ENCODE data around the gene LACC1. TPM values are rescaled to one million over a fixed set of nuclear protein-coding genes. Genes with fewer than 3 reads are reported as not detected.

Gene LACC1
- total and polyA plus RNA-seq, 2 of the 13 experiments (the other 11 are each of a cell fraction or from before 2014, with no cell fraction given) = 0.92 to 1.7 TPM

DNA sequence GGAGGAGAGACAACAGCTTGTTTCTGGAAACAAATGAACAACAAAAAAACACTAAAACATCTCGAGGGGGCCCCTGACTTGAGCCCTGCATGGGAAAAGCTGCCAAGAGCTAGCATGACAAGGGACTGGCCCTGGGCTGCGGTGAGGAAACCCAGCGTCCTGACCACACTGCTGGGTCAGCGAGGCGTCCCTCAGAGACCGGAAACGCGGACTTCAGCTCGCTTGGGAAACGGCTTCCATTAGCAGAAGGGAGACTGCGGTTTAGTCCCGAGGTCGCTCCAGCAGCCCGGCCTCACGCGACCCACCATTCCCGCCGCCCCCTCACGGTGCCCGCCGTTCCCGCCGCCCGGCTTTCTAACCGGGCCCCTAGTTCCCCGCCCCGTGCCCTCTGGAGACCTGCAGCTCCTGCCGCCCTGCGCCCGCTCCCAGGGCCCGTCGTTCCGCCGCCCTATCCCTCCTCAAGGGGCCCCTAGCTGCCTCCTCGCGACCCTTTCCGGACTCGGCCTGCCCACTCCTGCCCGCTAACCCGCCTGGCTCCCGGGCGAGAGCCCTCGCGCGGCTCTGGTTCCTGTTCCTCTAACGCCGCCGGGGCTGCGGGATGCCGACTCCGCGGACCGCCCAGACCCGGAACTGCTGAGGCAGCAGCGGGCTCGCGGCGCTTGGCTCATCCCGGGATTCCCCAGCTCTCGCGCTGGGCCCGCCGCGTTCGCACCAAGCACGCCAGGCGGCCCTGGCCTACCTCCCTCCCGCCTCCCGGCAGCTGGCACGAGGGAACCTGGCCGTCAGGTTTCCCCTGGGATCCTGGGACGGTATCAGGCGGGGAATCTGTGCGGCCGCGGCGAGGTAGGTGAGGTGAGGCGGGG, 581 bp upstream of the LACC1 start, which contains the start of gene CCDC122 (continued):
- TF ChIP-seq ZNF850 (CRISPR knock-in tag; conservative IDR thresholded peaks at IDR 0.05) = no peak
- no peak for TF ChIP-seq ZNF816 (CRISPR knock-in tag; IDR thresholded peaks at IDR 0.05; ENCODE audit: borderline replicate concordance)
- TF ChIP-seq, protein P1, sequence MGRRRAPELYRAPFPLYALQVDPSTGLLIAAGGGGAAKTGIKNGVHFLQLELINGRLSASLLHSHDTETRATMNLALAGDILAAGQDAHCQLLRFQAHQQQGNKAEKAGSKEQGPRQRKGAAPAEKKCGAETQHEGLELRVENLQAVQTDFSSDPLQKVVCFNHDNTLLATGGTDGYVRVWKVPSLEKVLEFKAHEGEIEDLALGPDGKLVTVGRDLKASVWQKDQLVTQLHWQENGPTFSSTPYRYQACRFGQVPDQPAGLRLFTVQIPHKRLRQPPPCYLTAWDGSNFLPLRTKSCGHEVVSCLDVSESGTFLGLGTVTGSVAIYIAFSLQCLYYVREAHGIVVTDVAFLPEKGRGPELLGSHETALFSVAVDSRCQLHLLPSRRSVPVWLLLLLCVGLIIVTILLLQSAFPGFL (CRISPR knock-in tag; IDR thresholded peaks at IDR 0.05) = no peak
- no peak for TF ChIP-seq SSRP1 (CRISPR knock-in tag; IDR thresholded peaks at IDR 0.05)
- TF ChIP-seq, protein P2, sequence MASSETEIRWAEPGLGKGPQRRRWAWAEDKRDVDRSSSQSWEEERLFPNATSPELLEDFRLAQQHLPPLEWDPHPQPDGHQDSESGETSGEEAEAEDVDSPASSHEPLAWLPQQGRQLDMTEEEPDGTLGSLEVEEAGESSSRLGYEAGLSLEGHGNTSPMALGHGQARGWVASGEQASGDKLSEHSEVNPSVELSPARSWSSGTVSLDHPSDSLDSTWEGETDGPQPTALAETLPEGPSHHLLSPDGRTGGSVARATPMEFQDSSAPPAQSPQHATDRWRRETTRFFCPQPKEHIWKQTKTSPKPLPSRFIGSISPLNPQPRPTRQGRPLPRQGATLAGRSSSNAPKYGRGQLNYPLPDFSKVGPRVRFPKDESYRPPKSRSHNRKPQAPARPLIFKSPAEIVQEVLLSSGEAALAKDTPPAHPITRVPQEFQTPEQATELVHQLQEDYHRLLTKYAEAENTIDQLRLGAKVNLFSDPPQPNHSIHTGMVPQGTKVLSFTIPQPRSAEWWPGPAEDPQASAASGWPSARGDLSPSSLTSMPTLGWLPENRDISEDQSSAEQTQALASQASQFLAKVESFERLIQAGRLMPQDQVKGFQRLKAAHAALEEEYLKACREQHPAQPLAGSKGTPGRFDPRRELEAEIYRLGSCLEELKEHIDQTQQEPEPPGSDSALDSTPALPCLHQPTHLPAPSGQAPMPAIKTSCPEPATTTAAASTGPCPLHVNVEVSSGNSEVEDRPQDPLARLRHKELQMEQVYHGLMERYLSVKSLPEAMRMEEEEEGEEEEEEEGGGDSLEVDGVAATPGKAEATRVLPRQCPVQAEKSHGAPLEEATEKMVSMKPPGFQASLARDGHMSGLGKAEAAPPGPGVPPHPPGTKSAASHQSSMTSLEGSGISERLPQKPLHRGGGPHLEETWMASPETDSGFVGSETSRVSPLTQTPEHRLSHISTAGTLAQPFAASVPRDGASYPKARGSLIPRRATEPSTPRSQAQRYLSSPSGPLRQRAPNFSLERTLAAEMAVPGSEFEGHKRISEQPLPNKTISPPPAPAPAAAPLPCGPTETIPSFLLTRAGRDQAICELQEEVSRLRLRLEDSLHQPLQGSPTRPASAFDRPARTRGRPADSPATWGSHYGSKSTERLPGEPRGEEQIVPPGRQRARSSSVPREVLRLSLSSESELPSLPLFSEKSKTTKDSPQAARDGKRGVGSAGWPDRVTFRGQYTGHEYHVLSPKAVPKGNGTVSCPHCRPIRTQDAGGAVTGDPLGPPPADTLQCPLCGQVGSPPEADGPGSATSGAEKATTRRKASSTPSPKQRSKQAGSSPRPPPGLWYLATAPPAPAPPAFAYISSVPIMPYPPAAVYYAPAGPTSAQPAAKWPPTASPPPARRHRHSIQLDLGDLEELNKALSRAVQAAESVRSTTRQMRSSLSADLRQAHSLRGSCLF (CRISPR knock-in tag; IDR thresholded peaks at IDR 0.05; ENCODE audit: borderline replicate concordance) = no peak
- TF ChIP-seq ZNF550 (CRISPR knock-in tag; IDR thresholded peaks at IDR 0.05; ENCODE audit: borderline replicate concordance) = no peak
- no peak for TF ChIP-seq ZNF615 (CRISPR knock-in tag; IDR thresholded peaks at IDR 0.05; ENCODE audit: borderline replicate concordance)
- TF ChIP-seq, protein P3, sequence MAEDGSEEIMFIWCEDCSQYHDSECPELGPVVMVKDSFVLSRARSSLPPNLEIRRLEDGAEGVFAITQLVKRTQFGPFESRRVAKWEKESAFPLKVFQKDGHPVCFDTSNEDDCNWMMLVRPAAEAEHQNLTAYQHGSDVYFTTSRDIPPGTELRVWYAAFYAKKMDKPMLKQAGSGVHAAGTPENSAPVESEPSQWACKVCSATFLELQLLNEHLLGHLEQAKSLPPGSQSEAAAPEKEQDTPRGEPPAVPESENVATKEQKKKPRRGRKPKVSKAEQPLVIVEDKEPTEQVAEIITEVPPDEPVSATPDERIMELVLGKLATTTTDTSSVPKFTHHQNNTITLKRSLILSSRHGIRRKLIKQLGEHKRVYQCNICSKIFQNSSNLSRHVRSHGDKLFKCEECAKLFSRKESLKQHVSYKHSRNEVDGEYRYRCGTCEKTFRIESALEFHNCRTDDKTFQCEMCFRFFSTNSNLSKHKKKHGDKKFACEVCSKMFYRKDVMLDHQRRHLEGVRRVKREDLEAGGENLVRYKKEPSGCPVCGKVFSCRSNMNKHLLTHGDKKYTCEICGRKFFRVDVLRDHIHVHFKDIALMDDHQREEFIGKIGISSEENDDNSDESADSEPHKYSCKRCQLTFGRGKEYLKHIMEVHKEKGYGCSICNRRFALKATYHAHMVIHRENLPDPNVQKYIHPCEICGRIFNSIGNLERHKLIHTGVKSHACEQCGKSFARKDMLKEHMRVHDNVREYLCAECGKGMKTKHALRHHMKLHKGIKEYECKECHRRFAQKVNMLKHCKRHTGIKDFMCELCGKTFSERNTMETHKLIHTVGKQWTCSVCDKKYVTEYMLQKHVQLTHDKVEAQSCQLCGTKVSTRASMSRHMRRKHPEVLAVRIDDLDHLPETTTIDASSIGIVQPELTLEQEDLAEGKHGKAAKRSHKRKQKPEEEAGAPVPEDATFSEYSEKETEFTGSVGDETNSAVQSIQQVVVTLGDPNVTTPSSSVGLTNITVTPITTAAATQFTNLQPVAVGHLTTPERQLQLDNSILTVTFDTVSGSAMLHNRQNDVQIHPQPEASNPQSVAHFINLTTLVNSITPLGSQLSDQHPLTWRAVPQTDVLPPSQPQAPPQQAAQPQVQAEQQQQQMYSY (CRISPR knock-in tag; IDR thresholded peaks at IDR 0.05) = no peak
- peak; percentile 85 for TF ChIP-seq PTBP1 (IDR thresholded peaks at IDR 0.05; ENCODE audit: low read depth, low read length, poor library complexity, severe bottlenecking)
- TF ChIP-seq PAF1 (CRISPR knock-in tag; IDR thresholded peaks at IDR 0.05) = no peak
- TF ChIP-seq, protein P4, sequence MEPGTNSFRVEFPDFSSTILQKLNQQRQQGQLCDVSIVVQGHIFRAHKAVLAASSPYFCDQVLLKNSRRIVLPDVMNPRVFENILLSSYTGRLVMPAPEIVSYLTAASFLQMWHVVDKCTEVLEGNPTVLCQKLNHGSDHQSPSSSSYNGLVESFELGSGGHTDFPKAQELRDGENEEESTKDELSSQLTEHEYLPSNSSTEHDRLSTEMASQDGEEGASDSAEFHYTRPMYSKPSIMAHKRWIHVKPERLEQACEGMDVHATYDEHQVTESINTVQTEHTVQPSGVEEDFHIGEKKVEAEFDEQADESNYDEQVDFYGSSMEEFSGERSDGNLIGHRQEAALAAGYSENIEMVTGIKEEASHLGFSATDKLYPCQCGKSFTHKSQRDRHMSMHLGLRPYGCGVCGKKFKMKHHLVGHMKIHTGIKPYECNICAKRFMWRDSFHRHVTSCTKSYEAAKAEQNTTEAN (CRISPR knock-in tag; conservative IDR thresholded peaks at IDR 0.05) = peak; percentile 88
- TF ChIP-seq TSC22D2 (CRISPR knock-in tag; IDR thresholded peaks at IDR 0.05; ENCODE audit: borderline replicate concordance) = no peak
- TF ChIP-seq NCOA5 (CRISPR knock-in tag; IDR thresholded peaks at IDR 0.05) = no peak
- TF ChIP-seq KLF11 (CRISPR knock-in tag; IDR thresholded peaks at IDR 0.05) = no peak
- TF ChIP-seq, protein P5, sequence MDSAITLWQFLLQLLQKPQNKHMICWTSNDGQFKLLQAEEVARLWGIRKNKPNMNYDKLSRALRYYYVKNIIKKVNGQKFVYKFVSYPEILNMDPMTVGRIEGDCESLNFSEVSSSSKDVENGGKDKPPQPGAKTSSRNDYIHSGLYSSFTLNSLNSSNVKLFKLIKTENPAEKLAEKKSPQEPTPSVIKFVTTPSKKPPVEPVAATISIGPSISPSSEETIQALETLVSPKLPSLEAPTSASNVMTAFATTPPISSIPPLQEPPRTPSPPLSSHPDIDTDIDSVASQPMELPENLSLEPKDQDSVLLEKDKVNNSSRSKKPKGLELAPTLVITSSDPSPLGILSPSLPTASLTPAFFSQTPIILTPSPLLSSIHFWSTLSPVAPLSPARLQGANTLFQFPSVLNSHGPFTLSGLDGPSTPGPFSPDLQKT (CRISPR knock-in tag; IDR thresholded peaks at IDR 0.05; ENCODE audit: borderline replicate concordance) = no peak
- no peak; the same call in 1 of the 2 replicates for TF ChIP-seq SAP130 (CRISPR knock-in tag; IDR thresholded peaks at IDR 0.05; ENCODE audit: low read depth)
- TF ChIP-seq PHF20 (CRISPR knock-in tag; IDR thresholded peaks at IDR 0.05) = no peak; the same call in 1 of the 2 replicates

Measured in HepG2 (cell line).